Activated naive CD4-positive, alpha-beta T cell treated with Interleukin-2 at 50 U/mL for 16 hours (primary cell): Measurements from ENCODE around the gene HSP90AA1.
A peak's percentile ranks its signal among the peaks of the same experiment; 100 is the strongest.
"Not testable (repeated sequence)": the region's sequence is repeated elsewhere in the genome, so short reads cannot be mapped to it uniquely, and the experiment has no call there.

ENCODE experiments used
- DNase-seq: peaks from one replicate; pipeline ENCODE4 v3.0.0-alpha.2; 2020

HSP90AA1 gene

DNA sequence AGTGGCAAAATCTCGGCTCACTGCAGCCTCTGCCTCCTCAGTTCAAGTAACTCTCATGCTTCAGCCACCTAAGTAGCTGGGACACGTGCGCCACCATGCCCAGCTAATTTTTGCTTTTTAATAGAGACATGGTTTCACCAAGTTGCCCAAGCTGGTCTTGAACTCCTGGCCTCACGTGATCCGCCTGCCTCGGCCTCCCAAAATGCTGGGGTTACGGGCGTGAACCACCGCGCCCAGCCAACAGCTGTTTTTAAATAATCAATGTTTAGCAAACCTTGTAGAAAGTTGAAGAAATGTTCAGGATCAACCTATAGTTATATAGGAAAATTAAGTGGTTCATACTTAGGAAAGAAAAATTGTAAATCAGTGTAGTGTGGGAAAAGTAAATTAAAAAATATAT lies 6.0 kb upstream of the HSP90AA1 start:
- DNase-seq: no peak

DNA sequence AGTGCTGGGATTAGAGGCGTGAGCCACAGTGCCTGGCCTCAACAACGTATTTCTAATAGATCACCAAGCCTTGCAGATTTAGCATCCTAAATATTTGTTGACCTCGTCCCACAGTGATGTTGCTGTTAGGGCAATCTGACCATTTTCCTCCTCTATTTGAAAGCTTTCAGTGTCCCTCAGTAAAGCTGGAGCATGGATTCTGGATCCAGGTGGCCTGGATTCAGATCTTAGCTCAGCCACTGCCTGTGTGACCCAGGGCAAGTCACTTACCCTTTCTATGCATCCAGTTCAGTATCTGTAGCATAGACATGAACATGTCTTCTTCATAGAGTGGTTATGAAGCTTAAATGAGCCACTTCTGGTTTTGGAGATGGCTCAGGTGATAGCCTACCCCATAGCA lies 3.9 kb upstream of the HSP90AA1 start:
- no peak for DNase-seq

DNA sequence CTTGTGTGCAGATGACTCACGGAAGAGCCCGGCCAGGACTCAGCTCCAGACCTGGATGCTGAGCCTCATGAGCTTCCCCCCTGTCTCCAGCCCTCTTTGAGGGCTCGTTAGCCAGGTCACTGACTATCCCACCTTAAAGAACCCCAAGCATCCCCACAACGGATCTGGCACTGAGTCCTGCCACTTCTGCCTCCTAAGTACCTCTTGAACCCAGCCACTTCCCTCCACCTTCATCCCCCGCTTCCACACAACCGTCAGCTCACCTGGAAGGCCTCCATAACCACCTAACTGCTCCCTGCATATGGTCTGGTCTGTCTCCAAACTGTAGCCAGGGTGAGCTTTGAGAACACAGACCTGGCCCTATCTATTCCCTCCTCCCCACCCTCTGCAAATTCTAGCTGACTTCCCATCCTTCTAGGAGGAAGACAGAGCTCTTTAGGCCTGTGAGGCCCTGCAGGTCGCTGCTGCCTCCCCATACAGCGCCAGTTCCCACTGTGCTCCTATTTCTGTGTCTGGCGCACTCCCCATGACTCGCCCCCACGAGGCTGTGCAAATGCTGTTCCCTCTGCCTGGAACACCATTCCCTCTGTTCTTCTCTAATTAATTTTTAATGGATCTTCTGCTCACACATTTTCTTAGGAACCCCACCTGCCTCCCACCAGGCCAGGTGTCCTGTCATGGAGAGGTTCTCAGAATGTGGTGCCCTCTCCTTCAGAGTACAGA lies 2.9 kb upstream of the HSP90AA1 start:
- DNase-seq: no peak

DNA sequence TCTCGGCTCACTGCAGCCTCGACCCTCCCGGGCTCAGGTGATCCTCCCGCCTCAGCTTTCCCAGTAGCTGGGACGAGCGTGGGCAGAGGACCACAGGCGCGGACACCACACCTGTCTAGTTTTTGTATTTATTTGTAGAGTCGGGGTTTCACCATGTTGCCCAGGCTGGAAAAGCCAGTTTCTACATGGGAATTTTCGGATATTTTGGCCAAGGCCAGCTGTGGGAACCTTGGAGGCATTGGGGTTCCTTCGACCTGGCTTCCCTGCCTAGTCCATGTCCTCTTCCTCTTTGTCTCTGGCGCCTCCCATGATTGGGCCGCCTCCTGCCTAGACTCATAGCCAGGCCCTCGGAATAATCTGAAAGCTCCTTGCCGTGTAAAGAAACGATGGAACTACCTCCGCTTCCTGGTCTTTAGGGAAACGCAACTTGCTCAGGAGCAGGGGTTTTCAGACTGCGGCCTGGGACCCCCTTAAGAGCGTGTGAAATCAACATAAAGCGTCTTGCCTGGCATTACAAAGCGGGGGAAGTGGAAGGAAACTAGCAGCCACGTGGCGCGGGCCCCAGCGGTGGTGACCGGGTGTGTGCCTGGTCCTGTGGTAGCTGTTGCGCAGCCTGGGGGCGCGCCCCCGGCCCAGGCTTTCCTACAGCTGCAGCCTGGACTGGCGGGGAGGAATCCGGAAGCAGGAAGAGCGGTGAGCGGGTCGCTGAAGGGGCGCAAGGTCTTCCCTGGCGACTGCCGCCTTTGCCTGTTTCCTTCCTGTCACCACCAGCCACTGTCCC lies 1.4 kb upstream of the HSP90AA1 start:
- peak; percentile 64 for DNase-seq

DNA sequence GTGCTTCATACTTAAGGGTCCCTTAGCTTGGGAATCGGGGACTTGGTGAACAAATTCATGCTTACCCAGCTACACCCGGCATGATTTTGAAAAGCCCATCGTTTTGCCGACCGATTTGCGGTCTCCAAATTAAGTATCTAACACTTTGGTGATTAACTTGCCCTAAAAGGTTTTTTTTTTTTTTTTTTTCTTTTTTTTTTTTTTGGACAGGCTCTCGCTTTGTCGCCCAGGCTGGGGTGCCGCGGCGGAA lies 843 bp upstream of the HSP90AA1 start:
- DNase-seq: no peak

DNA sequence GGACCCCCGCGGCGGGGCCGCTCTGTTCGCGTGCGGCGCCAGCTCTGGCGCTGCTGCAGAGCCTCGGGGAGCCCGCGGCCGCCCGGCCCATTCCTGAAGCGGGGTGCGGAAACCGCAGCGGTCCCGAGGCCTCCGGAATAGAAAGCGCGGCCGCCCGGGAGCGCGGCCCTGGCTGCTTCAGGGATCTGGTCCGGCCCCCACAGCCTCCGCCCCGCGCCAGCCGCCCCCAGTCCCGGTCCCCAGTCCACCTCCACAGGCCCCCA lies 204 bp downstream of the HSP90AA1 start:
- no peak for DNase-seq

DNA sequence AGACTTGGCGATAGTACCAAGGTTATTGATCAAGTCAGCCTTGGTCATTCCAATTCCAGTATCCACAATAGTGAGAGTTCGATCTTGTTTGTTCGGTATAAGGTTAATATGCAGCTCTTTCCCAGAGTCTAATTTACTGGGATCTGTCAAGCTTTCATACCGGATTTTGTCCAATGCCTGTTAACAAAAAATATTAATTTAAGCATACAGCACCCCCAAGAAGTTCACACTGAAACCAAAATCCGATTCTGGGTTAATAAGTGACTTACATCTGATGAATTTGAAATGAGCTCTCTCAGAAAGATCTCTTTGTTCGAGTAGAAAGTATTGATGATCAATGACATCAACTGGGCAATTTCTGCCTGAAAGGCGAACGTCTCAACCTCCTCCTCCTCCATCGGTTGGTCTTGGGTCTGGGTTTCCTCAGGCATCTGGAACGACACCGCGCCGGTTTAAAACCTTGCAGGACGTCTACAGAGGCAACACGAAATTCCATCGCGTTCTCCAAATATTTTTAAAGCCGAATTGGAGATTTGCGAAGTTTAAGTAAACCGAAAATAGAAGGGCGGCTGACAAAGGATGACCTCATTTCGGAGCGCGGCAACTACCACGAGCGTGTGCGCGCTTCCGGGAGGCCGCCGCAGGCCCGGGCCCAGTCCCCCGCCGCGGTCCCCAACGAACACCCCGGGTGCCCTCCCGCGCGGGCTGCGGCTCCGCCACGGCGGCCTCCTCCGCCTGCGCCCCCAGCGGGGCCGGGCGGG lies 716 bp downstream of the HSP90AA1 start:
- peak; percentile 69 for DNase-seq

DNA sequence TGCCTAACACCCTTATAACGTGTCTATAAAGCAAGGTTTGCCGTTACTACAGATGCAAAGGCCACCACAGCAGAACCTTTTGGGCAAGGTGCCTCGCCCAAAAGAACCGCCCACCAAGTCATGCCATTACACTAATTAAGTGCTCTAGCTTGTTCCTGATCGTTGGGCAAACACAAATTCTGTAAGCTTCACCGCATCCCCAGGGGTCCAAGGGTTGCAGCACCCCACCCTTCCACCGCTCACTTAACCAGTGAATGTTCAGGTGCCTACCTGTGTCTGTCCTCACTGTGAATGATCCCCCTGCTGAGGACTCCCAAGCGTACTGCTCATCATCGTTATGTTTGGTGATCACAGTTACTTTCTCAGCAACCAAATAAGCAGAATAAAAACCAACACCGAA lies 1.4 kb downstream of the HSP90AA1 start:
- DNase-seq: no peak

DNA sequence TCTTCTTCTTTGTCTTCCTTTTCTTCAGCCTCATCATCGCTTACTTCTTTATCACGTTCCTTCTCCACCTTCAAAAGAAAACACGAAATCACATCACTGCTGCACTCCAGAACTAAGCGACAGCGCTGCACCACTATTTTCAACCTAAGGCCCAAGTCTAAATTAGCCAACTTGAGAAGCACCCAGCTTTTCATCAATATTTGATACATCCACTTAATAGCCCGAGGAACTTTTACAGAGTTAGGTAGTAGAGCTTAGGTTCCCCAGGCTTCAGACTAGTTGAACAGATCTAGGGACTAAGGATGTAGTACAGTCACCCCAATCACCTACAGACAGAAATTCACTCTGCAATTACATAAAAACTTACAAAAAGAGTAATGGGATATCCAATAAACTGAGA lies 1.9 kb downstream of the HSP90AA1 start:
- no peak for DNase-seq

DNA sequence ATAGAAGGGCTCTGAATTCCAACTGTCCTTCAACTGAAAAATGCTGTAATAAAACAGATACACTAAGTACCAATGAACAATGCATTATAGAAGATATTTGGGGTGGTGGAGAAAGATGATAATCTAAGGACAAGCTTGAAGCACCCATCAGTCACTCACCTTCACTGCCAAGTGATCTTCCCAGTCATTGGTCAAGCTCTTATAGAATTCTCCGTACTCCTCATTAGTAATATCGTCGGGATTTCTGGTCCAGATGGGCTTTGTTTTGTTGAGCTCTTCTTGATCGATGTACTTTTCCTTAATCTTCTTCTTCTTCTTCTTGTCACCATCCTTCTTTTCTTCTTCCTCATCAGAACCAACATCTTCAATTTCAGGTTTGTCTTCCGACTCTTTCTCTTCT lies 2.3 kb downstream of the HSP90AA1 start:
- DNase-seq: not testable (repeated sequence)

DNA sequence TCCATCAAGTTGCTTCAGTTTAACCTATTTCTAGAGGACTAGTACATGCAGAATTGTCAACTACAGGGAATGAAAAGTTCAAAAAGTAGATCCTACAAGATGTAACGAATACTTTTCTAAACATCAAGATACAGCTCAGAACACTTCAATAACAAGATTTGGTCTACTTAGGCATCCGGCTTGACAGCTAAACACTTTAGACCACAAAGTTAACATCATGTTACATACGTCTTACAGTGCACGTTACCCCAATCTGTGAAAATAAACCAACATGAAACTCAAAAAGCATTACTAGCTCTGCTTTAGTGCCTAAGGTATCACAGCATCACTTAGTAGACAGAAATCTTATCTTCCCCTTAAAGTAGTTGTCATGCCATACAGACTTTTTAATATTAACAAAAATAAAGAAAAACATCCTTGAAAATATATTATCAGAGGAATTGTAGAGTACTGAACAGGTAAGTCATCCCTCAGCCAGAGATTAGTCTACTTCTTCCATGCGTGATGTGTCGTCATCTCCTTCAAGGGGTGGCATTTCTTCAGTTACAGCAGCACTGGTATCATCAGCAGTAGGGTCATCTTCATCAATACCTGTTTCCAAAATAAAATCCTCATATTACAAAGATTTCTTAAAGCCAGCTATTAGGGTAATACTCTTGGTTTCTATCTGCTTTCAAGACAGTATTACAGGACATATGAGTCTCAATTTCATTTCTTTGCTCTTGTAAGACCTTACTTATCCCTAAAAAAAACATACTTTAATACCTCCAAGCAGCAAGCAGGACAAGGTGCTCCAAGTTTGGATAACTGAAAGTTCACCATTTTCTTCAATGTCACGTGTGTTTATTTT lies 5.4 kb downstream of the HSP90AA1 start:
- DNase-seq: no peak

DNA sequence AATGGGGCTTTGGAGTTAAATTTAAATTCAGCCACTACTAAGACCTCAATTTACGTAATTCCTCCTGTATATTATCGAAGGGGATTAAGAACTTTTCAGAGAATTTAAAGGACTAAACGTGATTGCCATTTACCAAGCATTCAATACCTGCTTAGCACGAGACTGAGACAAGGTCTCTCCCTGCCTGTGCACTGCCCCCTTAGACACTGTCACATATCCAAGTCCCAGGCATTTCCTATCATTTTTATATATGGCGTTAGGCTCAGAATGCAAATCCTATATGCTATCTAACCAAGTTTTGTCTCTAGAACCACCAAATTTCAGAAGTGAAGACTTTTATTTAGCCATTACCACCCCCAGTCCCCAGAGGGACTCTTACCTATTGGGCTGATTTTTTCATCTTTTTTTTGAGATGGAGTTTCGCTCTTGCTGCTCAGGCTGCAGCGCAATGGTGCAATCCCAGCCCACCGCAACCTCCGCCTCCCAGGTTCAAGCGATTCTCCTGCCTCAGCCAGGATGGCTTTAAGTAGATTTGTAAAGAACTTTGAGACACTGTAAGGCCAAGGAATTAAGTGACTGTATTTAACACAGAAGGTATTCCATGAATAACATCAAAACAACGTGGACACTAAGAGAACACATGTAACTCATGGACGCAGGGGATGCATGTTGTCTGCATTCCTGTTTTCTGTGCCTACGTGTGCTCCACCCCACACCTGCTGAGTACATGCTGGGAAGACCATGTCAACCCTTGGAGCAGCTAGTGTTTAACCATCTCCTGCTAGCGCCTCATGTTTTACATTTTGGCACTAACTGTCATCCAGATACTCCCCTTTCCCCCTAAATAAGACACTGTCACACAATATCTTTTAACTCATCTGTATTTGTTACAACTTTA lies 6.4 kb downstream of the HSP90AA1 start:
- no peak for DNase-seq

DNA sequence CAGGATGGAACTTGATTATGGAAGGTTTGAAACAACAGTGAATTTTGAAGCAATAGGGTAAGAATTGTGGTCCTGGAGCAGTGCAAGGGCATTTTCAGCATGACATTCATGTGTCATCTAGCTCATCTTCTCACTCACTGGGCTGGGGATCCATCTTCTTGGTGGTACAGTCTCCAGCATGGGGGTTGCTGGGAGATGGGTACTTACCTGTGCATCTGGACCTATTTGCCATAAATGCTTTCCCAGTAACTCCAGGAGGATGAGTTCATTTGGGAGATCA lies 7.2 kb downstream of the HSP90AA1 start:
- no peak for DNase-seq

DNA sequence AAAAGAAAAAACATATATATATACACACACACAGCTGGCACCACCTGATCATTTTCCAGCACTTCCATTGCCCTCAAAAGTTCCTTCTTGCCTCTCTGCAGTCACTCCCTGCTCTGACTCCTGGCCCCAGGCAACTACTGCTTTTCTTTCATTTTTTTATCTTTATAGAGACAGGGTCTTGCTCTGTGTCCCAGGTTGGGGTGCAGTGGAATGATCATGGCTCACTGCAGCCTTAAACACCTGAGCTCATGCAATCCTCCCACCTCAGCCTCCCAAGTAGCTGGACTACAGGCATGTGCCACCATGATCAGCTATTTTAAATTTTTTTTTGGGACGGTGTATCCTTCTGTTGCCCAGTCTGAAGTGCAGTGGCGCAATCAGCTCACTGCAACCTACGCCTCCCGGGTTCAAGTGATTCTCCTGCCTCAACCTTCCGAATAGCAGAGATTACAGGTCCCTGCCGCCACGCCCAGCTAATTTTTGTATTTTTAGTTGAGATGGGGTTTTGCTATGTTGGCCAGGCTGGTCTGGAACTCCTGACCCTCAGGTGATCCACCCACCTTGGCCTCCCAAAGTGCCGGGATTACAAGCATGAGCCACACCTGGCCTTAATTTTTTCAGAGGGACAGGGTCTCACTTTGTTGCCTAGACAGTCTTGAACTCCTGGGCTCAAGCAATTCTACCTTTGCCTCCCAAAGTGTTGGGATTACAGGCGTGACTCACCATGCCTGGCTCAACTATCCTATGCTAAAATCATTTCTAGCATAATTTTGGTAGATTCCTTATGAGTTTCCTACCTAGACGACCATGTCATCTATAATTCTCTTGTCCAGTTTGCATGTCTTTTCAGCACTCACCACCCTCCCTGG lies 7.8 kb downstream of the HSP90AA1 start:
- no peak for DNase-seq

DNA sequence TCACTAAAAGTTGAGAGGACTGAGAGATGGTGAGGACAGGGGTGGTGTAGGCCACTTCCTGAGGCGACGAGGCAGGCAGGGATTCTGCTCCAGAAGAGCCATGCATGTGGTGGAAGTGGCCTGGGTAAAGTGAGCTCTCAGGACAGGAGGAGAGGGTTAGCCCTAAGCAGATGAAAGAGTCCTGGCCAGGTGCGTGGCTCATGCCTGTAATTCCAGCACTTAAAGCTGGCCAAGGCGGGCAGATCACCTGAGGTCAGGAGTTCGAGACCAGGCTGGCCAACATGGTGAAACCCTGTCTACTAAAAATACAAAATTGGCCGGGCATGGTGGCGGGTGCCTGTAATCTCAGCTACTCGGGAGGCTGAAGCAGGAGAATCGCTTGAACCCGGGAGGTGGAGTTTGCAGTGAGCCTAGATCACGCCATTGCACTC lies 8.5 kb downstream of the HSP90AA1 start:
- DNase-seq: not testable (repeated sequence)

DNA sequence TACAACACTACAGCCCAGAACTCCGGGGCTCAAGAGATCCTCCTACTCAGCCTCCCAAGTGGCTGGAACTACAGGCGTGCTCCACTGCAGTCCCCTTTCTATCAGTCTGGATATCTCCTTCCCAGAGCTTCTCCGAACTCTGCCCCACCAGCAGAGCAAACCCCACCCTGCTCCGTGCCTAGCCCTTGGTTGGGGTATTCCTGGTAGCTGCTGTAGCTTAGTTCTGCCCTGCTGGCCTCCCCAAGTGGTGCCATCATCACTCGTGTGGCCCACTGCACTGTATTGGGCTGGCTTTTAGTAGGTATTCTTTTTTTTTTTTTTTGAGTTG lies 9.5 kb downstream of the HSP90AA1 start:
- DNase-seq: no peak

DNA sequence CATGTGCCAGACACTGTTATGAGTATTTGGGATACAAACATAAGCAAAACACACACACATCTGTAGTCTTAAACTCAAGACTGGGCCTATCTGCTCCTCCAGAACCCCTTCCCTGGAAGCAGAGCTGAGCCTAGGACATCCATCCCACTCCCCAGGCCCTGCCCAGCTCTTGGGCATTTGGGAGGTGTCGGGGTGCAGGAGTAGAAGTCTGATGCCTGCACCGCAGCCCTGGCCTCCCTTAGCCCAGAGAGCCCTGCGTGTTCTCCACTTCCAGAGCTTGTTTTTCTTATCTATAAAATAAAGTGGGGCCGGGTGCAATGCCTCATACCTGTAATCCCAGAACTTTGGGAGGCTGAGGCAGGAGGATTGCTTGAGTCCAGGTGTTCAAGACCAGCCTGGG lies 11.7 kb downstream of the HSP90AA1 start:
- no peak for DNase-seq

DNA sequence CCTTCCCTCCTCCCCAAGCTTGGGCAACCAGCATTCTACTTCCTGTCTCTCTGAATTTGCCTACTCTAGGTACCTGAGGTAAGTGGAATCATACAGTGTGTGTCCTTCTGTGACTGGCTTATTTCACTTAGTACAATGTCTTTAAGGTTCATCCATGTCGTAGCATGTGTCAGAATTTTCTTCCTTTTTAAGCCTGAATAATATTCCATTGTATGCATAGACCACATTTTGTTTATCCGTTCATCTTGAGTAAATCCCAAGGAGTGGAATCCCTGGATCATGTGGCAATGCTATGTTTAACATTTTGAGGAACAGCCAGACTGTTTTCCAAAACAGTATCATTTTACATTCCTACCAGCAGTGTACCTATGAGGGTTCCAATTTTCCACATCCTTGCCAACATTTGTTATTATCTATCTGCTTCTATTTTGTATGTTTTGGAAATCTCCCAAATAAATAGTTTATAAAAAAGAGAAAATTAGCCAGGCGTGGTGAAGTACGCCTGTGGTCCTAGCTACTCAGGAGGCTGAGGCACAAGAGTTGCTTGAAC lies 12.4 kb downstream of the HSP90AA1 start:
- DNase-seq: no peak

DNA sequence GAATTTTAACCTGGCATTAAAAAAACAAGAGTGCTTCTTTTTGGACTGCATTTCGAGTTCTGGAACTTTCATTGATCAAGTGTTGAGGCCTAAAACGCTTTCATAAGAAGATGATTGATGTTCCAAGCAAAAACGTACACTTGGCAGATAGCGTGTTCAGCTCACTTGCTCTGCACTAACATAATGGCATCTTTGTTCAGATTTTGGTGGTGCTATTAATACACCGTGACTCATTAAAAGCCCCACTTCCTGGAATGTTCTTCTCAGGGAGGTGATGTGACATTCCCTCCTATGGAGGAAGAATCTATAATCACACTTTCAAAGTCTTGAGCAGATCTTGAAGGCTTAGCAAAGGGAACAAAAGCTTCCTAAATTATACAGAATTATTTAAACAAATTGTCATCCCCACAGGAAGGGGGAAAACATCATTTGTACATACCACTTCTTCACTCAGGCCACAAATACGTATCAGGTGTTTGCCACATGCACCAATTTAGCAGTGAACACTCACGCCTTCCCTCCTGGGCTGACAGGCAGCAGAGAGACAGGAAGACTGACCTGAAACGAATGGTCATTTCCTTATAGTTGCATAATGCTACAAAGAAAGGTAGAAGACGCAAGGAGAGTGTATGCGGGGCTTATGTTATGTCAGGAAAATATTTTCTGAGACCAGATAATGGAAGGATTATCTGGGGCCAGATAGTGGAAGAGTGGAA lies 15.4 kb downstream of the HSP90AA1 start:
- no peak for DNase-seq

DNA sequence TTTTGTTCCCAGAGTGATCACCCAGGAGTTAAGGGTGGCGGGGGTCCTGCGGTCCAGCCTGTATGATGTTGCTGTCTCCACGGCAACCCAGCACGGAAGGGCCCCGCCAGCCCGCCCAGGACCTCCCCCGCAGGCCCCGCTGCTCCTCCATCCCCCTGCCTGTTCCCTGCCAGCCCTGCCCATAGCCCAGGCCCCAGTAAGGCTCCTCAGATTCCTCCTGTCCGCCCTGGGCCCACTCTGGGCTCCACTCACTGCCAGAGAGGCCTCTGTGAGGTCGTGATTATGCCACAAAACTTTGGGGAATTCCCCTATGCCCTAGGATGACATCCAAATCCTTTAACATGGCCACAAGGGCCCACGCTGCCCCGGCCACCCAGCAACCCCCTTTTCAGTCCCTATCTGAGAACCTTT lies 20.8 kb downstream of the HSP90AA1 start:
- DNase-seq: no peak

DNA sequence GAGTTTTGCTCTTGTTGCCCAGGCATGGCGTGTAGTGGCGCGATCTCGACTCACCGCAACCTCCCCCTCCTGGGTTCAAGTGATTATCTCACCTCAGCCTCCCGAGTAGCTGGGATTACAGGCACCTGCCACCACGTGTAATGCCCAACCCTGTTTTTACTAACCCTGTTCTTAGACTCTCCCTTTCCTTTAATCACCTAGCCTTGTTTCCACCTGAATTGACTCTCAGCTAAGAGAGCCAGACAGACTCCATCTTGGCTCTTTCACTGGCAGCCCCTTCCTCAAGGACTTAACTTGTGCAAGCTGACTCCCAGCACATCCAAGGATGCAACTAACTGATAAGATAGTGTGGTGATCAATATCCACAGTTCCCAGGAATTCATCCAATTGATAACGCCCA lies 22.3 kb downstream of the HSP90AA1 start:
- not testable (repeated sequence) for DNase-seq
